ENCODE results near the gene FXYD3.

DNA sequence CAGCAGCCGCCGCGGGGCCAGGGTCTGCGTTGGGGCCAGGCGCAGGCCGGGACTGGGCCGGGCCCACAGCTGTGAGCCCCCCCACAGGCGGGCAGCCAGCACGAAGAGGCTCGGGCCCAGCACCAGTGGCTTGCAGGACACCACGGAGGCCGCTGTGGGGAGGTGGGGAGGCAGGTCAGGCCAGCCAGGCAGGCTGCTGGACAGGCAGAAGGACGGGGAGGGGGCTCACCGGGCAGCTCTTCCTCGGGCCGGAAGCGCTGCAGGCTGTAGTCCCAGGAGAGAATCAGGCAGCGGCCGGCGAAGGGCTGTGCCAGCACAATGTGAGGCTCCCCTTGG is 11.0 kb downstream of the FXYD3 start:
- TF ChIP-seq POLR2A (IDR thresholded peaks at IDR 0.05): no peak
- TF ChIP-seq, protein P1, sequence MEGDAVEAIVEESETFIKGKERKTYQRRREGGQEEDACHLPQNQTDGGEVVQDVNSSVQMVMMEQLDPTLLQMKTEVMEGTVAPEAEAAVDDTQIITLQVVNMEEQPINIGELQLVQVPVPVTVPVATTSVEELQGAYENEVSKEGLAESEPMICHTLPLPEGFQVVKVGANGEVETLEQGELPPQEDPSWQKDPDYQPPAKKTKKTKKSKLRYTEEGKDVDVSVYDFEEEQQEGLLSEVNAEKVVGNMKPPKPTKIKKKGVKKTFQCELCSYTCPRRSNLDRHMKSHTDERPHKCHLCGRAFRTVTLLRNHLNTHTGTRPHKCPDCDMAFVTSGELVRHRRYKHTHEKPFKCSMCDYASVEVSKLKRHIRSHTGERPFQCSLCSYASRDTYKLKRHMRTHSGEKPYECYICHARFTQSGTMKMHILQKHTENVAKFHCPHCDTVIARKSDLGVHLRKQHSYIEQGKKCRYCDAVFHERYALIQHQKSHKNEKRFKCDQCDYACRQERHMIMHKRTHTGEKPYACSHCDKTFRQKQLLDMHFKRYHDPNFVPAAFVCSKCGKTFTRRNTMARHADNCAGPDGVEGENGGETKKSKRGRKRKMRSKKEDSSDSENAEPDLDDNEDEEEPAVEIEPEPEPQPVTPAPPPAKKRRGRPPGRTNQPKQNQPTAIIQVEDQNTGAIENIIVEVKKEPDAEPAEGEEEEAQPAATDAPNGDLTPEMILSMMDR (IDR thresholded peaks at IDR 0.05): no peak

Data from right lobe of liver (tissue), 4 donors.